Muscle layer of duodenum (tissue), 2 donors: Measurements from ENCODE around the gene BAG2.
A peak's percentile ranks its signal among the peaks of the same experiment; 100 is the strongest.

Experiments
- H3K27ac ChIP-seq: one replicate; pipeline ENCODE4 v1.7.0; 2013; ENCODE audit warnings: mild to moderate bottlenecking, low read length
- H3K27me3 ChIP-seq: one replicate; pipeline ENCODE4 v1.7.0; 2013; ENCODE audit warnings: low read depth, mild to moderate bottlenecking, control low read depth, low read length
- H3K36me3 ChIP-seq, 2 donors: one replicate each; pipeline ENCODE4 v1.7.0; 2013; ENCODE audit warnings: low read length in 2 of 2, control low read depth in 1 of 2, mild to moderate bottlenecking in 1 of 2; ENCODE audit not compliant: insufficient read depth in 2 of 2, control insufficient read depth in 1 of 2
- H3K4me1 ChIP-seq, 2 donors: one replicate each; pipeline ENCODE4 v1.7.0; 2013; ENCODE audit warnings: low read length in 2 of 2, mild to moderate bottlenecking in 2 of 2, control low read depth in 1 of 2, moderate library complexity in 1 of 2; ENCODE audit not compliant: insufficient read depth in 2 of 2, control insufficient read depth in 1 of 2
- H3K4me3 ChIP-seq, 2 donors: one replicate each; pipeline ENCODE4 v1.7.0; 2013; ENCODE audit warnings: low read length in 2 of 2, low read depth in 1 of 2, mild to moderate bottlenecking in 1 of 2
- H3K9me3 ChIP-seq, 2 donors: one replicate each; pipeline ENCODE4 v1.7.0; 2013; ENCODE audit warnings: low read length in 2 of 2, control low read depth in 1 of 2, mild to moderate bottlenecking in 1 of 2; ENCODE audit not compliant: control insufficient read depth in 1 of 2
- donor health status: healthy.

The BAG2 gene

GRCh38 chr6:57177545-57178265 is 5.6 kb downstream of the BAG2 start:
- H3K4me1 ChIP-seq = peaks cover 0 to 45% of the 10 kb centered on the region in 2 donors
- H3K4me3 ChIP-seq = peak overlapping the region in 1 of 2 donors; percentile 13
- H3K27ac ChIP-seq = peak overlapping the region; percentile 88
- peaks cover 0 to under 1% of the 10 kb centered on the region in 2 donors for H3K36me3 ChIP-seq
- no peaks in the 10 kb centered on the region for H3K9me3 ChIP-seq
- no peaks in the 10 kb centered on the region for H3K27me3 ChIP-seq

GRCh38 chr6:57180596-57180995 is 8.5 kb downstream of the BAG2 start:
- Histone ChIP-seq H3K4me3 (no peak overlapping the region), H3K9me3 (no peaks in the 10 kb centered on the region), H3K27me3 (no peaks in the 10 kb centered on the region), H3K27ac (no peak overlapping the region), H3K36me3 (peaks cover 19 to 24% of the 10 kb centered on the region in 2 donors), H3K4me1 (peaks cover 0 to 39% of the 10 kb centered on the region in 2 donors)

GRCh38 chr6:57182017-57182432 is 9.9 kb downstream of the BAG2 start:
- H3K4me1 ChIP-seq = peaks cover 0 to 29% of the 10 kb centered on the region in 2 donors
- H3K27ac ChIP-seq = peak overlapping the region; percentile 17

GRCh38 chr6:57183336-57183735 is 11.2 kb downstream of the BAG2 start:
- Histone ChIP-seq H3K9me3 (no peaks in the 10 kb centered on the region), H3K4me1 (peaks cover 0 to 22% of the 10 kb centered on the region in 2 donors), H3K36me3 (peaks cover 23 to 28% of the 10 kb centered on the region in 2 donors), H3K4me3 (no peak overlapping the region), H3K27me3 (no peaks in the 10 kb centered on the region), H3K27ac (no peak overlapping the region)

More at GRCh38 chr6:57182017-57182432, 9.9 kb downstream of the BAG2 start:
- Histone ChIP-seq H3K27me3 (no peaks in the 10 kb centered on the region), H3K36me3 (peaks cover 23 to 28% of the 10 kb centered on the region in 2 donors), H3K9me3 (no peaks in the 10 kb centered on the region), H3K4me3 (no peak overlapping the region)

GRCh38 chr6:57190140-57190539 is 18.0 kb downstream of the BAG2 start:
- H3K27me3 ChIP-seq = no peaks in the 10 kb centered on the region

GRCh38 chr6:57193177-57193576 is 21.1 kb downstream of the BAG2 start:
- Histone ChIP-seq H3K4me3 (no peak overlapping the region), H3K9me3 (no peaks in the 10 kb centered on the region), H3K27me3 (no peaks in the 10 kb centered on the region), H3K36me3 (peaks cover 0 to 20% of the 10 kb centered on the region in 2 donors), H3K27ac (peak overlapping the region; percentile 67), H3K4me1 (no peaks in the 10 kb centered on the region)

More at GRCh38 chr6:57190140-57190539, 18.0 kb downstream of the BAG2 start:
- Histone ChIP-seq H3K4me1 (no peaks in the 10 kb centered on the region), H3K9me3 (no peaks in the 10 kb centered on the region), H3K27ac (no peak overlapping the region), H3K4me3 (no peak overlapping the region), H3K36me3 (peaks cover 5 to 24% of the 10 kb centered on the region in 2 donors)

- Histone ChIP-seq H3K4me3 (no peak overlapping the region), H3K27ac (no peak overlapping the region)
Observed at GRCh38 chr6:57195457-57195856, 23.3 kb downstream of the BAG2 start.

GRCh38 chr6:57198926-57199636 is 27.0 kb downstream of the BAG2 start:
- H3K27me3 ChIP-seq = no peaks in the 10 kb centered on the region
- H3K9me3 ChIP-seq = no peaks in the 10 kb centered on the region
- no peak overlapping the region for H3K4me3 ChIP-seq
- H3K36me3 ChIP-seq = no peaks in the 10 kb centered on the region
- peaks cover 0 to 7% of the 10 kb centered on the region in 2 donors for H3K4me1 ChIP-seq
- no peak overlapping the region for H3K27ac ChIP-seq

More at GRCh38 chr6:57195457-57195856, 23.3 kb downstream of the BAG2 start:
- H3K4me1 ChIP-seq = peaks cover 0 to 7% of the 10 kb centered on the region in 2 donors
- H3K9me3 ChIP-seq = no peaks in the 10 kb centered on the region
- H3K27me3 ChIP-seq = no peaks in the 10 kb centered on the region
- peaks cover 0 to 15% of the 10 kb centered on the region in 2 donors for H3K36me3 ChIP-seq

GRCh38 chr6:57201718-57202117 is 29.6 kb downstream of the BAG2 start:
- no peak overlapping the region for H3K27ac ChIP-seq
- no peaks in the 10 kb centered on the region for H3K9me3 ChIP-seq
- H3K4me1 ChIP-seq = peaks cover 0 to 13% of the 10 kb centered on the region in 2 donors
- H3K36me3 ChIP-seq = peaks cover 0 to 7% of the 10 kb centered on the region in 2 donors
- H3K27me3 ChIP-seq = no peaks in the 10 kb centered on the region
- no peak overlapping the region for H3K4me3 ChIP-seq

GRCh38 chr6:57205550-57206328 is 33.6 kb downstream of the BAG2 start:
- Histone ChIP-seq H3K9me3 (no peaks in the 10 kb centered on the region), H3K27ac (peak overlapping the region; percentile 9), H3K27me3 (no peaks in the 10 kb centered on the region), H3K4me1 (peaks cover 0 to 17% of the 10 kb centered on the region in 2 donors), H3K4me3 (no peak overlapping the region), H3K36me3 (peaks cover 0 to 11% of the 10 kb centered on the region in 2 donors)

GRCh38 chr6:57207141-57207540 is 35.0 kb downstream of the BAG2 start:
- Histone ChIP-seq H3K36me3 (peaks cover 0 to 11% of the 10 kb centered on the region in 2 donors), H3K9me3 (no peaks in the 10 kb centered on the region), H3K4me3 (no peak overlapping the region), H3K27me3 (no peaks in the 10 kb centered on the region), H3K27ac (peak overlapping the region; percentile 14), H3K4me1 (peaks cover 0 to 17% of the 10 kb centered on the region in 2 donors)
